GM12875 (cell line): Measurements from ENCODE around the gene TET3.

Experiments used
- H3K4me3 ChIP-seq: one replicate; pipeline ENCODE4 v1.5.1; 2011; ENCODE audit warnings: low read depth, low read length, control low read depth
- CTCF ChIP-seq: IDR thresholded peaks from 2 replicates; pipeline ENCODE4 v1.5.1; 2011; ENCODE audit warnings: low read depth, mild to moderate bottlenecking, control low read depth, inconsistent platforms, low read length, moderate library complexity, borderline replicate concordance; ENCODE audit not compliant: insufficient read depth

Gene TET3

GRCh38 chr2:73964223-73964622, 20.5 kb upstream of the TET3 start:
- H3K4me3 ChIP-seq: no peak overlapping the region
- no peak for TF ChIP-seq CTCF

- no peak for TF ChIP-seq CTCF
Observed at GRCh38 chr2:73965053-73965452, 19.7 kb upstream of the TET3 start.

GRCh38 chr2:73968357-73968937, 16.3 kb upstream of the TET3 start:
- TF ChIP-seq CTCF: no peak
- H3K4me3 ChIP-seq: no peak overlapping the region

More at GRCh38 chr2:73965053-73965452, 19.7 kb upstream of the TET3 start:
- H3K4me3 ChIP-seq: no peak overlapping the region

GRCh38 chr2:73969356-73969755, 15.4 kb upstream of the TET3 start:
- TF ChIP-seq CTCF: no peak
- H3K4me3 ChIP-seq: no peak overlapping the region

- TF ChIP-seq CTCF: no peak
- H3K4me3 ChIP-seq: no peak overlapping the region
Observed at GRCh38 chr2:73970141-73970803, 14.4 kb upstream of the TET3 start.

GRCh38 chr2:73970850-73971471, 13.7 kb upstream of the TET3 start:
- TF ChIP-seq CTCF: no peak
- no peak overlapping the region for H3K4me3 ChIP-seq

GRCh38 chr2:73971722-73972121, 13.0 kb upstream of the TET3 start:
- no peak for TF ChIP-seq CTCF
- no peak overlapping the region for H3K4me3 ChIP-seq
